ENCODE results near the gene TFB1M.

TFB1M gene

DNA sequence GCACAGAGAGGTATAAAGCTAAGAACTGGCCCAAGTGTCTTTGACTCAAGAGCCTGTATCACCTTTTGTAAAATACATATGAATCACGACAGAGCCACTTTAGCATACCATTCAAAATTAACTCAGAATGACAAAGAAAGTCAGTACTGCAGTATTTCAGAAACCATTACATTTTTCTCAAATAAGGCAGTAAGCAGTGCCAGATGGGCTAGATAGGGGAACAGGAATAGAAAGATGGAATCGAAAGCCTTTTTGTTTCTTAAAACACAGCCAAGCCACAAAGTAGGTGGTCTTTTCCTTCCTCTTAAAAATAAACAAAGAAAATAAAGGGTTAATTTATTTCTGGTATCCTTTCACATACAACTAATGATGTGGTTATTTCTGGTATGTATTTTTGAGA is 40.2 kb downstream of the TFB1M start:
- Histone ChIP-seq H3K9me2 (ENCODE audit: low read depth, low read length) (no peaks in the 10 kb centered on the region), H3K27me3 (ENCODE audit: insufficient read depth, low read length) (no peaks in the 10 kb centered on the region), H2AFZ (ENCODE audit: low read length) (no peak overlapping the region), H3K79me2 (ENCODE audit: insufficient read depth, low read length) (no peaks in the 10 kb centered on the region), H4K20me1 (ENCODE audit: insufficient read depth, low read length) (no peaks in the 10 kb centered on the region), H3F3A (ENCODE audit: insufficient read depth, low read length) (no peaks in the 10 kb centered on the region), H3K4me3 (ENCODE audit: low read depth, low read length, poor library complexity, severe bottlenecking) (no peak overlapping the region), H3K4me1 (ENCODE audit: insufficient read depth, low read length, severe bottlenecking) (no peaks in the 10 kb centered on the region), H3K4me2 (ENCODE audit: low read length) (no peak overlapping the region), H3K36me3 (ENCODE audit: insufficient read depth, low read length) (peaks cover 57% of the 10 kb centered on the region), H3K27ac (ENCODE audit: low read depth, low read length, poor library complexity, severe bottlenecking) (no peak overlapping the region), H3K9me3 (ENCODE audit: low read length) (no peaks in the 10 kb centered on the region), H3K9ac (ENCODE audit: low read length) (no peak overlapping the region)
- TF ChIP-seq EZH2 (IDR thresholded peaks at IDR 0.05; ENCODE audit: borderline replicate concordance, low read length): no peak

DNA sequence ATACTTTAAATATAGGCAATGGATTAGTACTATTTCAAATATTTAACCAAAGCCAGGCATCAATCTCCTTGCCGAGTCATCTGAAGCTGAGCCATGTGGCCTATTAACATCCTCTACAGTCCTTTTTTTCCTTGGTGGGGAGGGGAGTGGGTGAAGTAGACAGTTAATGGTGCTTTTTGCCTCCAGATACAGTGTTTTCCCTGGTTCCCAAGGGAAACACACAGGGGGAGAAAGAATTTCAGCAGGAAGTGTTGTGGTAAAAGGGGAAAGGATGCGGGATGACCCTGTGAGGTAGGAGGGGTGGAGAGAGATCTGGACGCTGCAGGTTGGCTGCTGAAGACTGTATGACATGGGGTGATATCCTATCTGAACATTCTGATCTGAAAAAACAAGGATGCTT is 40.9 kb downstream of the TFB1M start:
- Histone ChIP-seq H3K36me3 (ENCODE audit: insufficient read depth, low read length) (peaks cover 53% of the 10 kb centered on the region), H3F3A (ENCODE audit: insufficient read depth, low read length) (no peaks in the 10 kb centered on the region), H3K9me3 (ENCODE audit: low read length) (no peaks in the 10 kb centered on the region), H3K27ac (ENCODE audit: low read depth, low read length, poor library complexity, severe bottlenecking) (no peak overlapping the region), H3K79me2 (ENCODE audit: insufficient read depth, low read length) (no peaks in the 10 kb centered on the region), H3K4me3 (ENCODE audit: low read depth, low read length, poor library complexity, severe bottlenecking) (no peak overlapping the region), H3K9me2 (ENCODE audit: low read depth, low read length) (no peaks in the 10 kb centered on the region), H4K20me1 (ENCODE audit: insufficient read depth, low read length) (no peaks in the 10 kb centered on the region), H3K4me2 (ENCODE audit: low read length) (no peak overlapping the region), H3K4me1 (ENCODE audit: insufficient read depth, low read length, severe bottlenecking) (no peaks in the 10 kb centered on the region), H2AFZ (ENCODE audit: low read length) (no peak overlapping the region), H3K9ac (ENCODE audit: low read length) (no peak overlapping the region), H3K27me3 (ENCODE audit: insufficient read depth, low read length) (no peaks in the 10 kb centered on the region)
- TF ChIP-seq, protein P1, sequence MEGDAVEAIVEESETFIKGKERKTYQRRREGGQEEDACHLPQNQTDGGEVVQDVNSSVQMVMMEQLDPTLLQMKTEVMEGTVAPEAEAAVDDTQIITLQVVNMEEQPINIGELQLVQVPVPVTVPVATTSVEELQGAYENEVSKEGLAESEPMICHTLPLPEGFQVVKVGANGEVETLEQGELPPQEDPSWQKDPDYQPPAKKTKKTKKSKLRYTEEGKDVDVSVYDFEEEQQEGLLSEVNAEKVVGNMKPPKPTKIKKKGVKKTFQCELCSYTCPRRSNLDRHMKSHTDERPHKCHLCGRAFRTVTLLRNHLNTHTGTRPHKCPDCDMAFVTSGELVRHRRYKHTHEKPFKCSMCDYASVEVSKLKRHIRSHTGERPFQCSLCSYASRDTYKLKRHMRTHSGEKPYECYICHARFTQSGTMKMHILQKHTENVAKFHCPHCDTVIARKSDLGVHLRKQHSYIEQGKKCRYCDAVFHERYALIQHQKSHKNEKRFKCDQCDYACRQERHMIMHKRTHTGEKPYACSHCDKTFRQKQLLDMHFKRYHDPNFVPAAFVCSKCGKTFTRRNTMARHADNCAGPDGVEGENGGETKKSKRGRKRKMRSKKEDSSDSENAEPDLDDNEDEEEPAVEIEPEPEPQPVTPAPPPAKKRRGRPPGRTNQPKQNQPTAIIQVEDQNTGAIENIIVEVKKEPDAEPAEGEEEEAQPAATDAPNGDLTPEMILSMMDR (IDR thresholded peaks at IDR 0.05; ENCODE audit: low read length): no peak
- no peak for TF ChIP-seq EZH2 (IDR thresholded peaks at IDR 0.05; ENCODE audit: borderline replicate concordance, low read length)

DNA sequence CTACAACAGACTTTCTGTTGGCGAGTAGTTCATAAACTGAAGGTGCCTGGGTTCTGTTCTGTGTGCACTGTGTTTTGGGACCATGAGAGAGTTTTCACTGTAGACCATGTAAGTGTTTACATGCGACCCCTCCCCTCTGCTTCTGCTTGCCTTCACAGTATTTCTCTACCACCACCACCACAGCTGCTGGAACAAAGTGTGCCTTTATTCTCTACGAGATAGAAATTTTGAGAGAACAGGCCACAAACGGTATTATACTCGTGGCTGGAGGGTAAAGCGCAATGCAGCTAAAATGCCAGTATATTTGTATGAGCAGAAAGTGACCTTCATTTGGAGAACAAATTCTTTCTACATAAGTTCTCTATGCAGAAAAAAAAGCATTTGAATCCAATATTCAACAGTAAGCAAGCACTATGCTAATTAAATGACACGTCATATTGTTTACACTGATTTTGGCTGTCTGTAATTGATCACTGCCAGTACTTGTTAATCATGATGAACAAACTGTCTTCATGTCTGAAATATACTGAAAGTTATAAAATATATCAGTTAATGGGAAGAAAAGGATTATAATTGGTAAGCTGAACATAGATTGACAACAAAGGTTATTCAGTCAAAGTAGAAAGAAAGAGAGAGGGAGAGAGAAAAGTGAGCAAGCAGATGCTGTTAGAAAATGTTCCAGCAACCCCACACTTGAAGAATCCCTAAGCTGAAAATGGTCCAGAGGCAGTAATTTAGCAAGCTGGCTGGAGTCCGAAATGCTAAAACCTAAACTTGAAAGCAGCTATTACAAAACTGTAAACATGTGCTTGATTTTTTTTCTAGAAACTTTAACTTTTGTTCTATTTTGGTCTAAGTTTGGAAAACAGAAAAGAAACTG is 41.7 kb downstream of the TFB1M start:
- Histone ChIP-seq H4K20me1 (ENCODE audit: insufficient read depth, low read length) (no peaks in the 10 kb centered on the region), H3K4me2 (ENCODE audit: low read length) (no peak overlapping the region), H3K27ac (ENCODE audit: low read depth, low read length, poor library complexity, severe bottlenecking) (no peak overlapping the region), H3K4me3 (ENCODE audit: low read depth, low read length, poor library complexity, severe bottlenecking) (no peak overlapping the region), H3K9ac (ENCODE audit: low read length) (no peak overlapping the region), H3K27me3 (ENCODE audit: insufficient read depth, low read length) (no peaks in the 10 kb centered on the region), H3K36me3 (ENCODE audit: insufficient read depth, low read length) (peaks cover 51% of the 10 kb centered on the region), H3K79me2 (ENCODE audit: insufficient read depth, low read length) (no peaks in the 10 kb centered on the region), H3K9me3 (ENCODE audit: low read length) (no peaks in the 10 kb centered on the region), H3F3A (ENCODE audit: insufficient read depth, low read length) (no peaks in the 10 kb centered on the region), H2AFZ (ENCODE audit: low read length) (no peak overlapping the region), H3K9me2 (ENCODE audit: low read depth, low read length) (no peaks in the 10 kb centered on the region), H3K4me1 (ENCODE audit: insufficient read depth, low read length, severe bottlenecking) (no peaks in the 10 kb centered on the region)
- TF ChIP-seq, protein P1 (IDR thresholded peaks at IDR 0.05; ENCODE audit: low read length): no peak
- no peak for TF ChIP-seq EZH2 (IDR thresholded peaks at IDR 0.05; ENCODE audit: borderline replicate concordance, low read length)

DNA sequence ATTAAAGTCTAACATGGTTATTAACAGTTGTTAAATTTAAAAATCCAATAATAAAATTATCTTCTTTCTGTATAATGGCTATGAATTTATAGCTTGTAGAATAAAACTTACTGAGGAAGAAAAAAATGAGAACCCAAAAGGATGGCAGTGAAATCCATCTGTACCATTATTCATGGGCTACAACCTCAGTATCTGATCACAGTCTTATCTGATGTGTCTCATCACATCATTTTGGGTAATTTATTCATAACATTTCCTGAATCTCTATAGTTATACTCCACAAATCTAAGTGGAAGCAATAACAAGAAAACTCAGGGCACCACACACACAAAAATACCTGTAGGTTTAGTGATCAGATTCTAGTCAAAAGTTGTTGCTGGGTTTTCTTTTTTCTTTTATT is 43.1 kb downstream of the TFB1M start:
- Histone ChIP-seq H3K27me3 (ENCODE audit: insufficient read depth, low read length) (no peaks in the 10 kb centered on the region), H3K27ac (ENCODE audit: low read depth, low read length, poor library complexity, severe bottlenecking) (no peak overlapping the region), H3K9ac (ENCODE audit: low read length) (no peak overlapping the region), H3K79me2 (ENCODE audit: insufficient read depth, low read length) (no peaks in the 10 kb centered on the region), H3K4me3 (ENCODE audit: low read depth, low read length, poor library complexity, severe bottlenecking) (no peak overlapping the region), H3K4me2 (ENCODE audit: low read length) (no peak overlapping the region), H4K20me1 (ENCODE audit: insufficient read depth, low read length) (no peaks in the 10 kb centered on the region), H3K36me3 (ENCODE audit: insufficient read depth, low read length) (peaks cover 51% of the 10 kb centered on the region), H3F3A (ENCODE audit: insufficient read depth, low read length) (no peaks in the 10 kb centered on the region), H3K9me3 (ENCODE audit: low read length) (no peaks in the 10 kb centered on the region), H3K4me1 (ENCODE audit: insufficient read depth, low read length, severe bottlenecking) (no peaks in the 10 kb centered on the region), H2AFZ (ENCODE audit: low read length) (no peak overlapping the region), H3K9me2 (ENCODE audit: low read depth, low read length) (no peaks in the 10 kb centered on the region)
- TF ChIP-seq, protein P1 (IDR thresholded peaks at IDR 0.05; ENCODE audit: low read length): no peak
- no peak for TF ChIP-seq EZH2 (IDR thresholded peaks at IDR 0.05; ENCODE audit: borderline replicate concordance, low read length)

Measured in OCI-LY1 (cell line).